GM19452 (cell line): Measurements from ENCODE around the gene ARHGAP15.

Experiments
- ATAC-seq: cut with Tn5 transposase; IDR thresholded peaks from one replicate; pipeline ENCODE4 v1.9.1; 2021; ENCODE audit not compliant: unreplicated experiment

ARHGAP15 gene

DNA sequence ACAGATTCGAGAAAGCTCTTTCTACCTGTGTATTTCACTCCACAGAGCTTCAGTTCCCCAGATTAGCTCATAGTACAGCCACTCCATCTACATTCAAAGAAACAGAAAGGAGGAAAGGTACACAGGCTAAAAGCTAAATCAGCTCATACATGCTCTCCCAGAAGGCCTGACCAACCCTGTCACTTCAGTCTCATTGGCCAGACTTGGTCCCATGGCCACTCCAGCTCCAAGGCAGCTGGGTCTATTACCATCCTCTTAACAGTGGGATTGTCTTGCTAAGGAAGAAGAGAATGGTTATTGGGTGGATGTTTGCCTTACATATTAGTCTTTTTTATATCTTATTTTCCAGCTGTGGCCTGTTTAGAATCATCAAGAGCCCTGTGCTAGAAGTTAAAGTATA lies 572.6 kb downstream of the ARHGAP15 start:
- ATAC-seq: no peak

DNA sequence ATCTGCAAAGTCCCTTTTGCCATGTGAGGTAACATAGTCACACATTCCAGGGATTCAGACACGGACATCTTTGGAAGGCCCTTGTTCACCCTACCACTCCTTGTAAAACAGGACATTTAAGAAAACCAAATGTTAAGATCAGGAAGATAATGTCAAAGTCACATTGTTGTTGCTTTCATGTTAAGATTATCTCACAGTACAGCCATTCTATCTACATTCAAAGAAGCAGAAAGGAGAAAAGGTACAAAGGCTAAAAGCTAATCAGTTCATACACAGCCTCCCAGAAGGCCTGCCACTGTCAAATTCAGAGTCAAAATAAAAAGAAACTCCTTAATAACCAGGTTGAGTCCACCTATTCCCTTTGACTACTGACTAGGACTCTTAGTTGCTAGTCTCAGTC lies 573.7 kb downstream of the ARHGAP15 start:
- ATAC-seq: no peak

DNA sequence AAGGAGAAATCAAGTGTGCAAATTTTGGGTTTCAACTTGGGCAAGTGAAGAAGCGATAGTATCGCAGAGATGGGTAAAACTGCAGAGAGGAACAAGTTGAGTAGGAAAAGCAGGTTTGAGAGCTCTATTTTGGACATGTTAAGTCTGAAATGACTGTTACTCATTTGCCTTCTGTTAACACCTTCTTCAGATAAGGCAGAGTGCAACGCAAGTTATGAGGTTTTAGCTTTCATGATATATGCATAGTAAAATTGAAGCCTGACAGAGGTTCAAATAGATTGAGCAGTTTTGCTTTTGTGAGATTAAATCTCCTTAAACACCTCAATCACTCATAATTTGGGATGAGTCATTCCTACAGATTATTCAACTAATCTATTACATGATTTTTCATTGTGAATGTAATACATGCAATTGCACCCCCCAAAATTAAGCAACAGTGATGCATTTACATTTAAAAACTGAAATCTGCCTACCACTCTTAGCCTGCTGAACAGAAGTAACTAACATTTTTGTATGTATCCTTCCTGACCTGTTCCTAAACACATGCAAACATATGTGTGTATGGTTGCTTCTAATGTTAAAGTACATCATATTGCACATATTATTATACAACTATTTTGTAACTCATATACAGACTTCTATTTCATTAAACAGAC lies 575.4 kb downstream of the ARHGAP15 start:
- ATAC-seq: peak; percentile 87

DNA sequence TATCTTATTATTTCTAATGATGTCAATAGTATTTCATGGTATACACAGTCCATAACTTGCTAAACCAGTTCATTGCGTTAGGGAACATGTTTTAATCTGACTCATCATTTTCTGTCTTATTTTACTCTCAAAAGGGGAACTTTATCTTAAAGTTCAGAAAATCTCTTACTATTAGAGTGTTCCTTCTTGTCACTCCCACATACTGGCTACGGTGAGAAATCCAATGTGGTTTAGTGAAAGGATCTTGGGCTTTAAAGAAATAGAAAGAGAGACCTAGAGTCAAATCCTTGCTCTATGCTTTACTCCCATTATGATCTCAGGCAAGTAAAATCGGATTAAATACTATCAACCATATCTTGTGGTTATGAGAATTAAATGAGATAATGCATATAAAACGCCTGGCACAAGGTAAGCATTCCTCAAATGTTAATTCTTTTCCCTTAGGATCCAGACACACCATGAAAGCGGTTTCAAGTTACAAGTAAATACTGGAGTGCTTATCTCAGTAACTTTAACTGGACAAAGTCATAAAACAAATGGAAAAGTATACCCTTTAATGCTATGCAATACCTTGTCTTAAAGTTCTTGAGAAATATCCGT lies 576.0 kb downstream of the ARHGAP15 start:
- ATAC-seq: peak; percentile 21

DNA sequence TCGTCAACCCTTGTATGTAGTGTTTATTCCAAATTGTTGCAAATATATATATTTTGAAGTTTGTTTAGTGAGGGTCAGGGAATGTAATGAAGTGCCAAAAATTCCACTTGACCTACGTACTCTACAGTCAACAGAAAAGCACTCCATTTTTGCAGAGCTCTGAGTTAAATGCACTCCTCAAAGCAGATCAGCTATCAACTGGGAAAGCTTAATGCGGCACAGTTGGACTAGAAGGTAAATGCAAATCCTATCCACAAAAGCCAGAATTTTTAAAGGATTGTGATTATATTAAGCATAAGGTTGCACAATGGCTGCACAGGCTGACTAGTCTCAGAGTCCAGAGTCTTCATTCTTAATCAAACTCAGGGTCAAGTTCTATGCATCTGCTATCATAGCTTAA lies 577.1 kb downstream of the ARHGAP15 start:
- ATAC-seq: no peak

DNA sequence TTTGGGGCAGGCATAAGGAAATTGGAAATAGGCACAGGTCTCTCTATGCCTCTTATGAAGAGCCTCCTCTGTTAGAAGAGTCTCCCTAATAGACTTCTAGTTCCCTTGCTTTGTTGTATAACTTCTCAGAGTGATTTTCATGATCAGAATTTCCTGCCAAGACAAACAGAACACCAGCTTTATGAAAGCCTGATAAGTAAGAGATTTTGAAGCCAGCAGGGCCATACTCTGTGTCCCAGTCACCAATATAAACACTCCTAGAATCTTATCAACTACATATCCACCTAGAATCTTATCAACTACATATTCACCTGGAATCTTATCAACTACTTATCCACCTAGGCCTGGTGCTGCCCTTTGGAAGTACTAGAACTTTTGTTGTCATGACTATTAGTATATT lies 579.5 kb downstream of the ARHGAP15 start:
- no peak for ATAC-seq

DNA sequence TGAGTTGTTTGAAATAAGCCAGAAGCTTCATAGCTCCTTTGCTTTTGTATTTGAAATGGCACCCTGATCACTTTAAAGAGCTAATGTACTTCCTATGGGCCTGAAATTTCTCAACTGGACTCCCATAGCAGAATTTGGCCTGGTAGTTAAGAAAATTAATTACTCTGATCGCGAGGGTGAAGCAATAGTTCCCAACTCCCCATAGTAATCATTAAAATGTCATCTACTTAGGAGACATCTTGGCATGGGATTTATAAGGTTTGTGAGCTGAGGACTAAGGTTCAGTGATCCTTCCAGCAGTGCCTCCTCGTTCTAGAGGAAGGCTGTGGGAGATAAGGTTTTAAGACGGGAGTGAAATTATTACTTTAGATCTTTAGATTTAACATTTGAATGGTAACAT lies 581.0 kb downstream of the ARHGAP15 start:
- no peak for ATAC-seq

DNA sequence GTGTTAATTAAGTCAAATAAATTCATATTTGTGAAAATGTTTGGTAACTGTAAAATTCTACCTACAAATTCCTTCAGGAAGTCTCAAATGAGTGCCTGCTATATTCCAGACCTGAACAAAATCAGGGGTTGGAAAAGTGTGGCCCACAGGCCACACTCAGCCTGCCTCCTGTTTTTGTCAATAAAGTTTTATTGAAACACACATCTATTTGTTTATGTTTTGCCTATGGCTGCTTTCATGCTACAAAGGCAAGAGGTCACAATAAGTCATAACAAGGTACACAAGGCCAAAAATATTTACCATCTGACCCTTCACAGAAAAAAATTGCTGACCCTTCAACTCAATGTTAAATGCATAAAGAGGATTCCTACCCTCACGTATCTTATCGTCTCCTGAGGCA lies 581.7 kb downstream of the ARHGAP15 start:
- ATAC-seq: no peak

DNA sequence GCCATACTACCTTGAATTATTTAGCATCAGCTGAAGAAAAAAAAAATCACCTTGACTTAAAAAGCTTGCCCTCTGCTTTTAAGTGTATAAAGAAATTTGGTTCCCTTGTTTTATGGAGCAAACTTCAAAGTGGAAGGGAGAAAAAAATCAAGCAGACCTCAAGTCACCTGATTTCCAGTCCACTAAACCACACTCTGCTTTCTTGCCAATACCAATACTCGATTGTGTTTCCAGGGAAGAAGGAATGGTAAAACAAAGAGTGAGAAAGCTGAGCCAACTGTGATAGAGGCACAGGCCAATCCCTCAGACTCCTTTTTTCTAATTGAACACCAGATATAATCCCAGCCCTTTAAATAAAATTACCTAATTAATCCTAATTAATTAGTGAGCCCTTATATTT lies 587.3 kb downstream of the ARHGAP15 start:
- no peak for ATAC-seq

DNA sequence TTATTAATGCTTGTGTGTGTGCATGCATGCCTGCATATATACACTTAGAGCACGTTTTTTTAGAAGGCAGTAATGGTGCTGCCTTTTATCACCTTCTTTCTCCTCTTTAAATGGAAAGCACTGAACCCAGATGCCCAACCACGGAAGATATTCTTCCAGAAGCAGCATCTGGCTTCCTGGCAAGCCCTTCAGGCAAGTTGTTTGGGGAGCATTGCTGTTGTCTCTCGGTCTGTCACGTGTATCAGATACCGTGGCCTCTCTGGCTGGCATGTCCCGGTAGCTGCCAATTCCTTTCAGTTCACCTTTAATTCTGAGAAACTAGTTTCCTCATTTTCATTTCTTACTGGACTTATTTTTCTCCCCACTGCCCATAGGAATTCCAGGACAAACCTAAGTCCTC lies 587.8 kb downstream of the ARHGAP15 start:
- no peak for ATAC-seq

DNA sequence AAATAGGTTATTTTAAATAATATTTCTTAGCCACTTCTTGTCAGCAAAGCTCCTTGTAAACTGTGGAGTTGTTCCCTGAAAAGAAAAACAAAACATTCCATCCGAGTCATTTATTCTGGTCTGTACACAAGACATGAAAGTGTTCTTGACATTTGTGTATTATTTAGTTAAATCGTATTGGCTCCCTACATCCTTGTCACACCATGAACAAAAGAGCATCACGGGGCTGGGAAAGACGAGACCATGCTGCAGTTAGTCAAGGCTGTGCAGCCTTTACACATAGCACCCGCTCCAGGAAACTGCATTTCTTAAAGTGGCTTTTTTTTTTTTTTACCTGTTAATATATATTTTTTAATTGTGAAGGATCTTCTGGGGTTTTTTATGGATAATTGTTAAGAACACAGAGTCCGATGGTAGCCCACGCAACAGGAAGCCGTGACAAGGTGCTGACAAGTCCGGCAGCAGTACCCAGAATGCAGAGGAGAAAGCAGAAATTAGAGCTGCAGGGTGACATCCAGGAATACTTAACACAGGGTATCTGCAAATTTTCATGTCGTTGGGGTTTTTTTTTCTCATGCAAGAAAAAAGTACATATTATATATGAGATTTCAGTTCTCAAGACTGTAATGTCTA lies 588.4 kb downstream of the ARHGAP15 start:
- no peak for ATAC-seq

DNA sequence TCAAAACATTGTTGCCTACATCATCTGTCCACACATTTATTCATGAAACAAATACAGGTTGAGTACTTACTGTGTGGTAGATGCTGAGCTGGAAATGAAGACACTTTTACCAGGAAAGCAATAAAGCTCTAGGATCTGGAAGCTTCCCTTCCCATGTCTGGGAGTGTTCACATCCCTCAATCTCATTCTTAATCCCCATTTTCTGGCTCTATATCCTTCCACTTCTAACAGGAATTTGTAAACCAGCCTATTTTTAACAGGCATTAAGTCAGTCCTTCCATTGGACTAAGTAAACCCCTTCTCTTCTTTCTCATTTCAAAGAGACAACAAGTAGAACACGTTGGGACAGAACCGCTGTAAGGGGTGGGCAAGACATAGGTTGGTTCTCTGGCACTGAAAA lies 589.5 kb downstream of the ARHGAP15 start:
- ATAC-seq: no peak

DNA sequence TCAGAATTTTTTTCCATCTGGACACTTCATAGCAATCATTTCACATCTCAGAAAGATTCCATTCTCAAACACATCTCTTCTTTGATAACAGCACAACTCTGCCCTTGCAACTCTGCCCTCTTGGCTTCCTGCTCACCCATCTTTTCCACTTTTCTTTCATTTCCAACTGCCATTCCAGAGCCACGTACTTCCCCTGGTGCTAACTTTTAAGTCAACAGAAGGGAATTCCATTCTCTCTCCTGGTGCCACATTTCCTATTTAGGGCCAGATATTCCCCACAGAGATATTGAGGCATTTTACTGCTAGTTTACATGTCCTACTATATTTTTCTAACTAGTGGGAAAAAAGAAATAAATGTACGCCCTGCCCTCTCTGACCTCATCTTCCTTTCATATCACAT lies 590.2 kb downstream of the ARHGAP15 start:
- no peak for ATAC-seq

DNA sequence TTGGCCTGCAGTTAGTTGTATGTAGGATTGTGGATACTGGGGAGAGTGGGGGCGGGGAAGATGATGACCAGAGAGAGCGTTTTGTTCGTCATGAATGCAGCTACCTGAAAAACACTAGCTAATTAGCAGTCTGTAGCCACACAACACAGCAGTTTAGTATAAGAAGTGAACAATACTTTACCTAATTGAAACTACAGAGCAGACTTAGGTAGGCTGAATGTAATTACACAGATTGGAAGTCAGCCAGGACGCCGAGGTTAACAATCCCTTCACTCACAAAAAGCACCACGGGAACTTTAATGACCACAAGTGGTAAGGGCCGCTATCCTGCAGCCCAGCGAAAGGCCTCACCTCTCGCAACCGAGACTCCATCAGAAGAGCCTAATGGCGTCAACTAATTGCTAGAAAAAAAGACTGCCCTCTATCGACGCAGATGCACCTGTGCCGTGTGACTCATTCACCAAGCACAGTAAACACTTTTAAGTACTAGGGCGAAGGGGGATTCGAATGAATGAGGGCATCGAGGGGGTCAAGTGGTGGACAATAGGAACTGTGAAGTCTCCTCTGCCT lies 591.0 kb downstream of the ARHGAP15 start:
- ATAC-seq: no peak

DNA sequence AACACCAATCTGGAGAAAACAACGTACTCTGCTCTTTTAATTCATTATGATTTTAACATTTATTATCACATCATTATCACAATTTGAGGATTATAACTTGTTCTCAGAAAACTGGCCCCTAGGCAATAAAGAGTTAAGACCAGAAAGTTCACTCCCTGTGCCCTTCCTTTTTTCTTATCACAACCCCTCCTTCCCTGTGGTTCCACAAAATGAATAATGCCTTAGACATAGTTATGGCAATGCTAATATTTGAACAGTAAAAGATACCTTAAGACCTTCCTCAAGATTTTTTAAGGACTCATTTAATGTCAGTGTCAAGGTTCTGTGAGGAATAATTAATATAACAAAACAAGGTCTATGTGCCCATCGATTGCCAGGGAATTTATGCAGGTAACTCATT lies 596.2 kb downstream of the ARHGAP15 start:
- ATAC-seq: no peak

DNA sequence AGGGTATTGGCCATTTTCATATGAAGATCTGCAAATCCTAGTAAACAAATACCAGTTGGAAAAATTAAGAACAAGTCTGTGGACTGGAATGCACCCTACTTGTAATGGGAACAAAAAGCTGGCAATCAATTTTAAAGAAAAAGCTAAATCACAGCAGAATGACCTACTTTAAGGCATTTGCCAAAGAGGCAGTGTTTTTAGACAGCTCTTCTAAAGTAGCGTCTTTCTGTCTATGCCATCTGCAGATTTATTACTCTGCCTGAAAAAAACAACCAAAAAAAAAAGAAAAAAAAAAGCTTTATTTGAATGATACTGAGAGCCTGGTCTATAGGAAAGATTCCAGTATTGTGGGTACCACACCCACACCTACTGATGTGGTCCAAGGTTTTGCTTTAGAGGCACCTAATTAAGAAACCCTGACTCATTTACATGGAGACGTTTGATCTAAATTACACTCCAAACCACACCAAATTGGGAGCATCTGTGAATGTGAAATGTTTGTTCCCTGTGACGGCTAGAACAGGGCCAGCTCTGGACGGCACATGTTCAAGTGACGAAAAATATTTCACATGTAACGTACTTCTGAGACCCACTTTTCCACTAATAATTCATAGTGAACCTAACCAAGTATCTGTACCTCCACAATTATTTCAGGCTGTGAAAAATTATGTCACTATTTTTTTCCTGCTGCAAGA lies 597.1 kb downstream of the ARHGAP15 start:
- ATAC-seq: no peak

DNA sequence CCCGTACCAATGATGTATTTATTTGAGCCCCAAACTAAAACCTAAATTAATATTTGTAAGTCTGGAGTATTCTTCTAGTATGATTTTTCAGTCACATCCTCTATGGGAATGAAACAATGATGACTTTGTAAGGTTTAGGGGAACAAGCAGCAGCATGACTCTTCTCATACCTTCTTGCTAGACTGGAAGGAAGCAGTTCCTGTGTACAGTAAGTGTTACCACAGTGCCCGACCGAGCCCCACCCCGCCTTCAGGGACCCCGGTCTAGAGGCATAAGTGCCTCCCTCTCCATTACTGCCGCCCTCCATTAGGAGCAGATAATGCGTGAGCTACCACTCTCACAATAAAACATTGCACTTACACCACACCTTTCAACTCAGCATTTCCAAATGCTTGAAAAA lies 599.3 kb downstream of the ARHGAP15 start:
- no peak for ATAC-seq

DNA sequence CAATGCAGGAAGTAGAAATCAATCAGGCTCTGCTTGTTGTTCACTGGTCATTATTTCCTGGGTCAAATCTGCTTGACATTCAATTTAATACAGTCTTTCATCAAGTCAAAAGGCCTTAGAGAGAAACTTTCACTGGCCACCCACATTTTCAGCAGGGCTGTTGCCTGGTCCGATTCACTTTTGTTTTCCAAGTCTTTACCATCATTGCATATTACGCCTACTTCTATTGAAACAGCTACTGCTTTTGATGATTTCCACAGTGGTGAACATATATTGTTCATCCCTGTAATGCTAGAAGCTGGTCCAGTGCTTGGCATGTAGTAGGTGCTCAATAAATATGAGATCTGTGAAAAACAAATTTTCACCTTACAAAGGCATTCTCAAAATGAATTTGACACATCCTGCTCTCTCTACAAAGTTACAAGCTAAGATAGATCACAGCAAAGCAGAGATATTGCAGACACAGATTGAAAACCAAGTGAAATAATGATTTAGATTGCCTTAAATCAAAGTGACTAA lies 600.1 kb downstream of the ARHGAP15 start:
- no peak for ATAC-seq

DNA sequence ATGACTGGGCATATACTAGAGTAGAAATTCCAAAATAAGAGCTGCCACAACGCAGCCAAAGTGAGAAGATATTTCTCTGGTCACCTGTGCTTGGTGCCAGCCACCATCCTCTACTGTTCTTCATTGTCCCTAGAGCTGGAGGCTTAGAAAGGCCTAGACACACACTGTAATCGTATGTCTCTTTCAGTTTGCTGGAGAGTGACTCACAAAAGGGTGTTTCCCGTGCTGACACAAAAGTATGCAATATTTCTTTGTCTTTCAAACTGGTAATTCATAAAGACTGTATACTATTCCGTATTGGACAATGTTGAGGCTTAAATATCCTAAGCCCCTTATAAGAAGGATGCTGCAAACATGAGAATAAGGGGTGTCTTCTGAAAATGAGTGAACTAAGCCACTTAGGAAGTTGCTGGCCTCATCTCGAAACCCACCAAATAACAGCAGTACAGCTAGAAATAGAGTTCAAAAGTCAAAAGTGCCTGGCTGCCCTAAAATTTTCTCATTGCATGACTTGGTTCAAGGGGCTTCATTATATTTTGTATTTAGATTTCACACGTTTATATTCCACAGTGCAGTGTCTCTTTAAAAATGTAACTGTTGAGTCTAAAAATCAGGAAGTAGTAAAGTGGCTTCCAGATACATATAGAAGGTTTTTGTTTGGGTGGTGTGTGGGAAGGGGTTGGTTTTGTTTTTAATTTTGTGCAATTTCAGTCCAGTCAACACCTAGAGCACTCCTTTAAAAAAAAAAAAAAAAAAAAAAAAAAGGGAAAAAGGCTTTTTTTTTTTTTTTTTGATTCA lies 601.1 kb downstream of the ARHGAP15 start:
- peak; percentile 81 for ATAC-seq

DNA sequence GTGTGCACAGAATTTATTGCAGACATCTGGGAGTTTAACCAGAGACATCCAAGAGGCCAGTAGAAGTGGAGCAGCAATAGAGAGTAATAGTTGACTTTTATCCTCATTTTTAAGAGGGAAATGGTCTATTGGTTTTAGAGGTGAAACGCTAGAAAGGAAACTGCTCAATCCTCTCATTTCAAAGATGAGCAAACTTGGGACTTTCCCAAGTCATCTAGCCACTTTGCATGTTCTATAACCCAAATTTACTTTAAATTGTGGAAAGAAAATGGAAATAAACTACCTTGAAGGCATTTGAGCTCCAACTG lies 601.7 kb downstream of the ARHGAP15 start:
- peak; percentile 50 for ATAC-seq

DNA sequence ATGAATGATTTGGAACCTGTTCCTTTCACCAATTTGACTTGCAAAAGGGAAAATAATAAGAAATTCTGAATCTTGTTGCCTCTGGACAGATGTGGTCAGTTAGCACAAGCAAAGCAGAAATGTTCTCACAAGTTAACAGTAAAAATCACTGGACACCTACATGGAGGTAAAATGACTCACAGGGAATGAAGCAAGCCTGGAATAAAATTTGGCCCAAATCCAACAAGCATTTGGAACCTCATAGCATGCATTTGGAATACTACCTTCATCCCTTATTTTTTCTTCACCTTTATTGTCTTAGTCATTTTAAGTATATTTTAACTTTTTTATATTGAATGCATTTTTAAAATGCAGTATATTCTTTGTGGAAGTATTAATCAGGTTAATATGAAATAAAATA lies 602.9 kb downstream of the ARHGAP15 start:
- no peak for ATAC-seq
